Suprapubic skin (tissue), 4 donors: ENCODE measurements around the gene ARIH1.

ENCODE experiments used
- EP300 ChIP-seq: sonication (generic); formaldehyde crosslinking; IDR thresholded peaks from one replicate; pipeline ENCODE4 v1.6.1; 2017; ENCODE audit warnings: antibody characterized with exemption
- POLR2A ChIP-seq, 2 donors: fragments of 450-650 bp; IDR thresholded peaks; one replicate each; pipeline ENCODE4 v1.6.1; 2017; ENCODE audit warnings: antibody characterized with exemption in 2 of 2, mild to moderate bottlenecking in 2 of 2, moderate library complexity in 2 of 2
- POLR2AphosphoS5 ChIP-seq, 3 donors: sonication (generic); formaldehyde crosslinking; IDR thresholded peaks; one replicate each; pipeline ENCODE4 v1.6.1; 2017; ENCODE audit warnings: antibody characterized with exemption in 3 of 3
- TF ChIP-seq, protein P1 (sequence below), 2 donors: fragments of 200-600 bp in 1 of 2; fragments of 450-650 bp in 1 of 2; sonication (generic) in 1 of 2; IDR thresholded peaks; one replicate each; pipeline ENCODE4 v1.5.1; 2016 to 2019; ENCODE audit warnings: antibody characterized with exemption in 2 of 2, mild to moderate bottlenecking in 1 of 2, moderate library complexity in 1 of 2

GRCh38 chr15:72509484-72509883, 35.4 kb downstream of the ARIH1 start:
- TF ChIP-seq, protein P1, sequence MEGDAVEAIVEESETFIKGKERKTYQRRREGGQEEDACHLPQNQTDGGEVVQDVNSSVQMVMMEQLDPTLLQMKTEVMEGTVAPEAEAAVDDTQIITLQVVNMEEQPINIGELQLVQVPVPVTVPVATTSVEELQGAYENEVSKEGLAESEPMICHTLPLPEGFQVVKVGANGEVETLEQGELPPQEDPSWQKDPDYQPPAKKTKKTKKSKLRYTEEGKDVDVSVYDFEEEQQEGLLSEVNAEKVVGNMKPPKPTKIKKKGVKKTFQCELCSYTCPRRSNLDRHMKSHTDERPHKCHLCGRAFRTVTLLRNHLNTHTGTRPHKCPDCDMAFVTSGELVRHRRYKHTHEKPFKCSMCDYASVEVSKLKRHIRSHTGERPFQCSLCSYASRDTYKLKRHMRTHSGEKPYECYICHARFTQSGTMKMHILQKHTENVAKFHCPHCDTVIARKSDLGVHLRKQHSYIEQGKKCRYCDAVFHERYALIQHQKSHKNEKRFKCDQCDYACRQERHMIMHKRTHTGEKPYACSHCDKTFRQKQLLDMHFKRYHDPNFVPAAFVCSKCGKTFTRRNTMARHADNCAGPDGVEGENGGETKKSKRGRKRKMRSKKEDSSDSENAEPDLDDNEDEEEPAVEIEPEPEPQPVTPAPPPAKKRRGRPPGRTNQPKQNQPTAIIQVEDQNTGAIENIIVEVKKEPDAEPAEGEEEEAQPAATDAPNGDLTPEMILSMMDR (IDR thresholded peaks at IDR 0.05) = no peak
- no peak for TF ChIP-seq POLR2A (IDR thresholded peaks at IDR 0.05)
- TF ChIP-seq POLR2AphosphoS5 (IDR thresholded peaks at IDR 0.05) = no peak
- no peak for TF ChIP-seq EP300
